ENCODE data around the gene DRAP1. TPM values are rescaled to one million over a fixed set of nuclear protein-coding genes. Genes with fewer than 3 reads are reported as not detected.
A peak's percentile ranks its signal among the peaks of the same experiment; 100 is the strongest.

The DRAP1 gene
- total and polyA plus RNA-seq, 9 of the 15 experiments (the other 6 are each of a cell fraction or from before 2014, with no cell fraction given): 9.6 to 200 (median 92.9) TPM

DNA sequence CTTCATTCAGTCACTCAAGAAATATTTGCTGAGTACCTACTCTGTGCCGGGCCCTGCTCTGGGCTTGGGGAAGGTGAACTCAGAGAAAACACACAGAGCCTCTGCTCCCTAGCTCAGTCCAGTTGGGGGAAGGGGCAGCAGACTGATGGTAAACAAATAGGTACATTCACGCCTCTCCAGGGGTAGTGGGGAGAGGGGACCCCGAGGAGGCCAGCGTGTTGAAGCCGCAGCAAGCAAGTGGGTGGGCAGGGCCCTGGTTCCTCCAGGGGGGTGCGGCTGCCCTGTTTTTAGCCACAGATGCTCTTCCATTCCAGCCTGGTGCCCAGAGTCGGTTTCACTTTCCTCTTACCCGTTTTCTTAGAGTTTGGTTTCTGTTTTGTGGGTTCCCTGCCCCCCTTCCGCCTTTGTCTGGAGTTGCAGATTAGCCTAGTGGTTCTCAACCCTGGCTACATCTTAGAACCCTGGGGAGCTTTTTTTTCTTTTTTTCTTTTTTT is 8.7 kb downstream of the DRAP1 start:
- CTCF ChIA-PET (ENCODE audit: low intra/inter-chr PET ratio): no interaction called here
- no peaks in the 10 kb centered on the region for H3K9me3 ChIP-seq (replicated peaks; ENCODE audit: control insufficient read depth, insufficient read depth, low read depth, low read length)
- peak overlapping the region; percentile 47 for H3K27ac ChIP-seq (ENCODE audit: extremely low read depth, low read depth, low read length)
- peak overlapping the region; percentile 32 to 44; a peak in 3 of 4 replicates for H3K9ac ChIP-seq (ENCODE audit: insufficient read depth in 1 of 2, low read depth in 2 of 2, low read length in 2 of 2)
- H3K79me2 ChIP-seq (ENCODE audit: control insufficient read depth, insufficient read depth, low read length): no peaks in the 10 kb centered on the region
- FAIRE-seq (no peak), ATAC-seq (peak; percentile 52), DNase-seq (ENCODE audit: extremely low read depth in 1 of 4, low spot score in 3 of 4) (peak; percentile 14 to 64 (median 36))
- peaks cover 23 to 42% of the 10 kb centered on the region in 2 experiments; a peak in 4 of 5 replicates for H3K4me1 ChIP-seq (replicated peaks in 1 of 2; ENCODE audit: control insufficient read depth in 2 of 2, insufficient read depth in 2 of 2, low read length in 2 of 2)
- intact Hi-C loops (cut with micrococcal nuclease) (no loop called here), in situ Hi-C loops (cut with MboI) (no loop called here)
- BruUV-seq (replicated peaks): no TSS peak
- H3K36me3 ChIP-seq (ENCODE audit: control insufficient read depth, insufficient read depth, low read length): peaks cover 3% of the 10 kb centered on the region; the same call in 1 of the 3 replicates
- no peaks in the 10 kb centered on the region for H4K20me1 ChIP-seq (replicated peaks; ENCODE audit: control insufficient read depth, insufficient read depth, low read length)
- peak overlapping the region; percentile 66 for H3K4me2 ChIP-seq (ENCODE audit: insufficient read depth, low read length)
- 43% methylated on average over 9 of the region's 9 CpGs for WGBS (ENCODE audit: insufficient coverage, low coverage, missing lambda C conversion rate)
- H3K9me1 ChIP-seq (ENCODE audit: control insufficient read depth, insufficient read depth, low read length): no peaks in the 10 kb centered on the region
- no peak overlapping the region; the same call in 1 of the 2 replicates for H3K4me3 ChIP-seq
- peak overlapping the region; percentile 85 for H2AFZ ChIP-seq (ENCODE audit: low read depth, low read length)
- H3K27me3 ChIP-seq (ENCODE audit: control insufficient read depth in 2 of 2, insufficient read depth in 2 of 2, low read length in 2 of 2): no peaks in the 10 kb centered on the region
- POLR2A ChIA-PET: interaction anchor here (0.5 to 1.8 kb wide), 6 partner anchors 10 to 428 kb away, joined by 3 to 5 read pairs (median 3); partner anchors contain the start of gene CCDC85B
- TF ChIP-seq ZNF699 (CRISPR knock-in tag; IDR thresholded peaks at IDR 0.05; ENCODE audit: insufficient replicate concordance) (no peak), ZNF12 (CRISPR knock-in tag; IDR thresholded peaks at IDR 0.05) (no peak), ZKSCAN3 (CRISPR knock-in tag; IDR thresholded peaks at IDR 0.05) (no peak), TBP (optimal IDR thresholded peaks at IDR 0.05; ENCODE audit: low read depth, low read length) (no peak), SLC30A9 (CRISPR knock-in tag; IDR thresholded peaks at IDR 0.05) (no peak), MTF1 (CRISPR knock-in tag; IDR thresholded peaks at IDR 0.05; ENCODE audit: borderline replicate concordance) (no peak), FOSL1 (tag; conservative IDR thresholded peaks at IDR 0.05) (no peak), SIRT6 (IDR thresholded peaks at IDR 0.05; ENCODE audit: low read depth, low read length) (no peak), TEAD4 (IDR thresholded peaks at IDR 0.05; ENCODE audit: low read length) (no peak), TEAD4 (CRISPR knock-in tag; IDR thresholded peaks at IDR 0.05; ENCODE audit: borderline replicate concordance) (no peak), ELF4 (CRISPR knock-in tag; IDR thresholded peaks at IDR 0.05) (peak; percentile 33; the same call in 1 of the 2 replicates), CBX3 (IDR thresholded peaks at IDR 0.05; ENCODE audit: borderline replicate concordance in 1 of 2, low read length in 2 of 2) (no peak), TAF7 (tag; IDR thresholded peaks at IDR 0.05) (no peak), ZSCAN32 (CRISPR knock-in tag; IDR thresholded peaks at IDR 0.05) (no peak), TCF3 (CRISPR knock-in tag; IDR thresholded peaks at IDR 0.05) (peak; percentile 52)
- TF ChIP-seq, protein P1, sequence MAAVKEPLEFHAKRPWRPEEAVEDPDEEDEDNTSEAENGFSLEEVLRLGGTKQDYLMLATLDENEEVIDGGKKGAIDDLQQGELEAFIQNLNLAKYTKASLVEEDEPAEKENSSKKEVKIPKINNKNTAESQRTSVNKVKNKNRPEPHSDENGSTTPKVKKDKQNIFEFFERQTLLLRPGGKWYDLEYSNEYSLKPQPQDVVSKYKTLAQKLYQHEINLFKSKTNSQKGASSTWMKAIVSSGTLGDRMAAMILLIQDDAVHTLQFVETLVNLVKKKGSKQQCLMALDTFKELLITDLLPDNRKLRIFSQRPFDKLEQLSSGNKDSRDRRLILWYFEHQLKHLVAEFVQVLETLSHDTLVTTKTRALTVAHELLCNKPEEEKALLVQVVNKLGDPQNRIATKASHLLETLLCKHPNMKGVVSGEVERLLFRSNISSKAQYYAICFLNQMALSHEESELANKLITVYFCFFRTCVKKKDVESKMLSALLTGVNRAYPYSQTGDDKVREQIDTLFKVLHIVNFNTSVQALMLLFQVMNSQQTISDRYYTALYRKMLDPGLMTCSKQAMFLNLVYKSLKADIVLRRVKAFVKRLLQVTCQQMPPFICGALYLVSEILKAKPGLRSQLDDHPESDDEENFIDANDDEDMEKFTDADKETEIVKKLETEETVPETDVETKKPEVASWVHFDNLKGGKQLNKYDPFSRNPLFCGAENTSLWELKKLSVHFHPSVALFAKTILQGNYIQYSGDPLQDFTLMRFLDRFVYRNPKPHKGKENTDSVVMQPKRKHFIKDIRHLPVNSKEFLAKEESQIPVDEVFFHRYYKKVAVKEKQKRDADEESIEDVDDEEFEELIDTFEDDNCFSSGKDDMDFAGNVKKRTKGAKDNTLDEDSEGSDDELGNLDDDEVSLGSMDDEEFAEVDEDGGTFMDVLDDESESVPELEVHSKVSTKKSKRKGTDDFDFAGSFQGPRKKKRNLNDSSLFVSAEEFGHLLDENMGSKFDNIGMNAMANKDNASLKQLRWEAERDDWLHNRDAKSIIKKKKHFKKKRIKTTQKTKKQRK (IDR thresholded peaks at IDR 0.05; ENCODE audit: borderline replicate concordance, low read depth, low read length): no peak
- TF ChIP-seq, protein P2, sequence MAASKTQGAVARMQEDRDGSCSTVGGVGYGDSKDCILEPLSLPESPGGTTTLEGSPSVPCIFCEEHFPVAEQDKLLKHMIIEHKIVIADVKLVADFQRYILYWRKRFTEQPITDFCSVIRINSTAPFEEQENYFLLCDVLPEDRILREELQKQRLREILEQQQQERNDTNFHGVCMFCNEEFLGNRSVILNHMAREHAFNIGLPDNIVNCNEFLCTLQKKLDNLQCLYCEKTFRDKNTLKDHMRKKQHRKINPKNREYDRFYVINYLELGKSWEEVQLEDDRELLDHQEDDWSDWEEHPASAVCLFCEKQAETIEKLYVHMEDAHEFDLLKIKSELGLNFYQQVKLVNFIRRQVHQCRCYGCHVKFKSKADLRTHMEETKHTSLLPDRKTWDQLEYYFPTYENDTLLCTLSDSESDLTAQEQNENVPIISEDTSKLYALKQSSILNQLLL (CRISPR knock-in tag; IDR thresholded peaks at IDR 0.05; ENCODE audit: borderline replicate concordance): no peak
- TF ChIP-seq, protein P3, sequence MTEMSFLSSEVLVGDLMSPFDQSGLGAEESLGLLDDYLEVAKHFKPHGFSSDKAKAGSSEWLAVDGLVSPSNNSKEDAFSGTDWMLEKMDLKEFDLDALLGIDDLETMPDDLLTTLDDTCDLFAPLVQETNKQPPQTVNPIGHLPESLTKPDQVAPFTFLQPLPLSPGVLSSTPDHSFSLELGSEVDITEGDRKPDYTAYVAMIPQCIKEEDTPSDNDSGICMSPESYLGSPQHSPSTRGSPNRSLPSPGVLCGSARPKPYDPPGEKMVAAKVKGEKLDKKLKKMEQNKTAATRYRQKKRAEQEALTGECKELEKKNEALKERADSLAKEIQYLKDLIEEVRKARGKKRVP (CRISPR knock-in tag; IDR thresholded peaks at IDR 0.05): peak; percentile 47; the same call in 1 of the 2 replicates
